GM12878 (cell line): ENCODE measurements around the gene MAGI1. TPM values are rescaled to one million over a fixed set of nuclear protein-coding genes. Genes with fewer than 3 reads are reported as not detected.

Source experiments
- ATAC-seq: fragments of 200-7000 bp; cut with Tn5 transposase; 3 replicates; pipeline ENCODE4 v1.9.1; 2020; ENCODE audit warnings: mild to moderate bottlenecking, moderate library complexity
- BruUV-seq: library from RNA; stranded (reverse); fragments of 400-500 nt; replicated peaks from 2 replicates; lab custom pipeline; 2021; lab: Mats Ljungman, UMichigan
- CTCF ChIA-PET: fragments of 300-600 bp; sonication (Branson Sonifier 250); formaldehyde crosslinking; extraction: SDS; loops from one replicate; lab custom pipeline; 2021; ENCODE audit warnings: inconsistent platforms; lab: Yijun Ruan, JAX
- POLR2A ChIA-PET: fragments of 350-600 bp; formaldehyde crosslinking; extraction: SDS; loops from one replicate; lab custom pipeline; 2021; ENCODE audit warnings: inconsistent platforms; lab: Charles Lee
- RAD21 ChIA-PET: fragments of 300-600 bp; sonication (Branson Sonifier 250); formaldehyde crosslinking; loops from one replicate; lab custom pipeline; 2023; ENCODE audit warnings: antibody characterized with exemption; ENCODE audit not compliant: unreplicated experiment; lab: Charles Lee
- SMC1A ChIA-PET: fragments of 300-600 bp; sonication (Branson Sonifier 250); formaldehyde crosslinking; loops from one replicate; lab custom pipeline; 2023; ENCODE audit not compliant: unreplicated experiment, uncharacterized antibody; lab: Charles Lee
- DNase-seq: peaks from one replicate; pipeline ENCODE4 v3.0.0-alpha.2; 2011; ENCODE audit warnings: low read depth, low spot score
- FAIRE-seq: peaks from 3 replicates; lab custom pipeline; 2011; peaks lifted over from hg19 to GRCh38; lab: Jason Lieb, UNC
- H2AFZ ChIP-seq: 2 replicates; pipeline ENCODE4 v1.6.0; 2011; ENCODE audit warnings: low read depth, low read length, control low read depth; ENCODE audit not compliant: control insufficient read depth
- H3K27ac ChIP-seq: 2 replicates; pipeline ENCODE4 v1.5.1; 2011; ENCODE audit warnings: control low read depth; ENCODE audit not compliant: control insufficient read depth, insufficient read depth
- H3K27me3 ChIP-seq, 2 experiments: replicated peaks in 1 of 2; 2 replicates each; pipeline versions ENCODE4 v1.6.0 to v1.6.1; 2011; ENCODE audit warnings: low read length in 1 of 2; ENCODE audit not compliant: control insufficient read depth in 2 of 2, insufficient read depth in 2 of 2
- H3K36me3 ChIP-seq, 2 experiments: 2 replicates each; pipeline ENCODE4 v1.5.1; 2011; ENCODE audit warnings: low read length in 1 of 2; ENCODE audit not compliant: control insufficient read depth in 2 of 2, insufficient read depth in 2 of 2
- H3K4me1 ChIP-seq: 2 replicates; pipeline ENCODE4 v1.6.1; 2011; ENCODE audit warnings: mild to moderate bottlenecking, low read length, moderate library complexity, mixed read lengths; ENCODE audit not compliant: control insufficient read depth, insufficient read depth
- H3K4me2 ChIP-seq: 2 replicates; pipeline ENCODE4 v1.6.0; 2011; ENCODE audit warnings: control low read depth; ENCODE audit not compliant: control insufficient read depth, insufficient read depth
- H3K4me3 ChIP-seq: fragments of 200-600 bp; sonication (generic); 2 replicates; pipeline ENCODE4 v1.5.1; 2016
- H3K79me2 ChIP-seq: 2 replicates; pipeline ENCODE4 v1.6.0; 2011; ENCODE audit warnings: low read length; ENCODE audit not compliant: control insufficient read depth, insufficient read depth
- H3K9ac ChIP-seq: 2 replicates; pipeline ENCODE4 v1.8.0; 2011; ENCODE audit warnings: low read length, control low read depth, mixed read lengths; ENCODE audit not compliant: control insufficient read depth, insufficient read depth
- H3K9me3 ChIP-seq: replicated peaks from 3 replicates; pipeline ENCODE4 v1.5.1; 2011; ENCODE audit warnings: mild to moderate bottlenecking, low read length; ENCODE audit not compliant: control insufficient read depth, insufficient read depth
- H4K20me1 ChIP-seq: 2 replicates; pipeline ENCODE4 v1.6.0; 2011; ENCODE audit not compliant: control insufficient read depth, insufficient read depth
- BHLHE40 ChIP-seq, 2 experiments: fragments of 450-650 bp in 1 of 2; IDR thresholded peaks; 2 replicates each; pipeline ENCODE4 v1.6.1; 2011 to 2017; ENCODE audit warnings: low read depth in 2 of 2, borderline replicate concordance in 1 of 2, improper control_type of control experiment in 1 of 2, low read length in 1 of 2, mild to moderate bottlenecking in 1 of 2
- EED ChIP-seq: sonication (generic); IDR thresholded peaks from 2 replicates; pipeline ENCODE4 v1.6.1; 2016; ENCODE audit warnings: antibody characterized with exemption, low read depth
- GATAD2B ChIP-seq: fragments of 450-650 bp; conservative IDR thresholded peaks from 2 replicates; pipeline ENCODE4 v1.6.1; 2017; ENCODE audit warnings: low read depth, mild to moderate bottlenecking, moderate library complexity
- IKZF1 ChIP-seq: fragments of 450-650 bp; conservative IDR thresholded peaks from 2 replicates; pipeline ENCODE4 v1.6.1; 2017; ENCODE audit warnings: antibody characterized with exemption, mild to moderate bottlenecking
- MEF2B ChIP-seq: fragments of 450-650 bp; IDR thresholded peaks from 2 replicates; pipeline ENCODE4 v1.6.1; 2018; ENCODE audit warnings: mild to moderate bottlenecking, moderate library complexity; ENCODE audit not compliant: partially characterized antibody, poor library complexity, severe bottlenecking
- NKRF ChIP-seq: fragments of 450-650 bp; conservative IDR thresholded peaks from 2 replicates; pipeline ENCODE4 v1.6.1; 2017; ENCODE audit warnings: mild to moderate bottlenecking, moderate library complexity
- POLR2AphosphoS2 ChIP-seq: IDR thresholded peaks from 2 replicates; pipeline ENCODE4 v1.6.1; 2011; ENCODE audit warnings: low read depth, mild to moderate bottlenecking, low read length, improper control_type of control experiment, moderate library complexity
- POU2F2 ChIP-seq: IDR thresholded peaks from 3 replicates; pipeline ENCODE4 v1.6.1; 2011; ENCODE audit warnings: low read depth, mild to moderate bottlenecking, low read length, borderline replicate concordance
- RB1 ChIP-seq: fragments of 450-650 bp; formaldehyde crosslinking; IDR thresholded peaks from 2 replicates; pipeline ENCODE4 v1.6.1; 2017; ENCODE audit warnings: mild to moderate bottlenecking, borderline replicate concordance
- RBBP5 ChIP-seq: fragments of 200-600 bp; sonication (generic); conservative IDR thresholded peaks from 2 replicates; pipeline ENCODE4 v1.6.1; 2016
- SIX5 ChIP-seq: IDR thresholded peaks from 2 replicates; pipeline ENCODE4 v1.6.1; 2011; ENCODE audit warnings: mild to moderate bottlenecking, low read depth, low read length, moderate library complexity; ENCODE audit not compliant: severe bottlenecking
- SRF ChIP-seq, 2 experiments: IDR thresholded peaks; 2 replicates each; pipeline ENCODE4 v1.6.1; 2011; ENCODE audit warnings: low read depth in 2 of 2, low read length in 2 of 2, mild to moderate bottlenecking in 1 of 2, moderate library complexity in 1 of 2
- ZBTB33 ChIP-seq: fragments of 450-650 bp; IDR thresholded peaks from 2 replicates; pipeline ENCODE4 v1.6.1; 2017; ENCODE audit warnings: mild to moderate bottlenecking
- WGBS: methylation state at CpG from one replicate; pipeline ENCODE4 v1.1.6; 2016; ENCODE audit warnings: low lambda C conversion rate; ENCODE audit not compliant: insufficient replicate concordance, insufficient coverage; ENCODE audit errors: missing lambda C conversion rate; 5-methylcytosine and 5-hydroxymethylcytosine counted together
- in situ Hi-C: fragments of 300-500 bp; cut with MboI; formaldehyde crosslinking; loops from 9 replicates; pipeline ENCODE4 v1.14.3; 2018; ENCODE audit warnings: mixed read lengths
- intact Hi-C: fragments of 100-400 bp; cut with micrococcal nuclease; formaldehyde crosslinking; loops from one replicate; pipeline ENCODE4 v1.14.2; 2022; ENCODE audit not compliant: unreplicated experiment
- polyA plus RNA-seq, 11 experiments: library from polyadenylated mRNA; depleted of rRNA in 4 of 11; unstranded in 6 of 11; stranded (reverse) in 5 of 11; fragments of >200 nt; fragmentation: Nextera tagmentation in 4 of 11; fragmentation: Illumina TruSeq in 1 of 11; extraction: Ambion mirVana in 4 of 11; extraction: Trizol in 1 of 11; gene quantifications; 1 replicate in 1 of 11; 2 replicates in 10 of 11; pipeline versions ENCODE4 v1.2.1 to v1.2.3, GENCODE V29; 2011 to 2016; ENCODE audit warnings: inconsistent platforms in 2 of 11, missing spikeins in 2 of 11, low read depth in 1 of 11
- total RNA-seq, 4 experiments: library from RNA; depleted of rRNA in 3 of 4; stranded (reverse); fragments of >200 nt in 3 of 4; fragmentation: Illumina TruSeq in 1 of 4; extraction: Trizol in 1 of 4; gene quantifications; 2 replicates each; pipeline versions ENCODE4 v1.2.1 to v1.2.3, GENCODE V29; 2013 to 2021

MAGI1 gene
- total and polyA plus RNA-seq, 10 of the 15 experiments (the other 5 are each of a cell fraction or from before 2014, with no cell fraction given): 0.02 to 3.3 (median 0.29) TPM; not detected in 1

GRCh38 chr3:65883613-65884012, 155.1 kb downstream of the MAGI1 start:
- no peak overlapping the region for H3K4me3 ChIP-seq
- TF ChIP-seq EED: no peak
- no peak for TF ChIP-seq MEF2B
- no peak for TF ChIP-seq RB1
- TF ChIP-seq POLR2AphosphoS2: no peak
- TF ChIP-seq, all 136 proteins: peak for 0
- Histone ChIP-seq H3K9ac (no peak overlapping the region), H3K27ac (no peak overlapping the region), H3K27me3 (no peaks in the 10 kb centered on the region; a peak in 2 of 4 replicates), H4K20me1 (no peaks in the 10 kb centered on the region), H3K36me3 (no peaks in the 10 kb centered on the region), H2AFZ (no peak overlapping the region), H3K9me3 (no peaks in the 10 kb centered on the region), H3K4me2 (no peak overlapping the region), H3K79me2 (no peaks in the 10 kb centered on the region), H3K4me1 (no peaks in the 10 kb centered on the region)
- no peak for ATAC-seq
- DNase-seq: no peak
- ChIA-PET POLR2A (no interaction called here), CTCF (no interaction called here), RAD21 (no interaction called here), SMC1A (interaction anchor here (0.8 kb wide), 1 partner anchor 13 kb away, joined by 3 read pairs; no protein-coding TSS in a partner anchor)
- FAIRE-seq: no peak
- 20% methylated on average over 3 of the region's 3 CpGs for WGBS
- intact Hi-C loops: no loop called here
- in situ Hi-C loops: no loop called here
- BruUV-seq: no TSS peak

GRCh38 chr3:65880350-65880749, 158.4 kb downstream of the MAGI1 start:
- no peaks in the 10 kb centered on the region for H3K36me3 ChIP-seq
- TF ChIP-seq BHLHE40 (IDR thresholded peaks at IDR 0.05; ENCODE audit: borderline replicate concordance in 1 of 2, low read depth in 2 of 2, low read length in 1 of 2) (no peak), NKRF (no peak), ZBTB33 (no peak), SIX5 (no peak), IKZF1 (no peak), POU2F2 (no peak), SRF (IDR thresholded peaks at IDR 0.05; ENCODE audit: low read depth in 2 of 2, low read length in 2 of 2) (no peak), RBBP5 (no peak), GATAD2B (no peak)
- no peak for FAIRE-seq
- H3K4me2 ChIP-seq: no peak overlapping the region
- DNase-seq: no peak
- no peaks in the 10 kb centered on the region for H3K4me1 ChIP-seq
- no peak overlapping the region for H2AFZ ChIP-seq
- no peaks in the 10 kb centered on the region for H4K20me1 ChIP-seq
- H3K79me2 ChIP-seq: no peaks in the 10 kb centered on the region
- RAD21 ChIA-PET: no interaction called here
- H3K27ac ChIP-seq: no peak overlapping the region
- intact Hi-C loops: no loop called here
- BruUV-seq: no TSS peak
- in situ Hi-C loops: no loop called here
- no peaks in the 10 kb centered on the region; a peak in 2 of 4 replicates for H3K27me3 ChIP-seq
- CTCF ChIA-PET: no interaction called here
- no peak overlapping the region for H3K4me3 ChIP-seq
- POLR2A ChIA-PET: no interaction called here
- WGBS: 32% methylated on average over 4 of the region's 4 CpGs
- H3K9ac ChIP-seq: no peak overlapping the region
- SMC1A ChIA-PET: no interaction called here
- ATAC-seq: no peak
- no peaks in the 10 kb centered on the region for H3K9me3 ChIP-seq
